IPS-NIHi11 (cell line): ENCODE results near the gene NTN5.
A peak's percentile ranks its signal among the peaks of the same experiment; 100 is the strongest.
"Not testable (repeated sequence)": the region's sequence is repeated elsewhere in the genome, so short reads cannot be mapped to it uniquely, and the experiment has no call there.

Source experiments
- DNase-seq: peaks from one replicate; pipeline ENCODE4 v3.0.0; 2012; ENCODE audit warnings: mixed read lengths, low spot score

The NTN5 gene, protein sequence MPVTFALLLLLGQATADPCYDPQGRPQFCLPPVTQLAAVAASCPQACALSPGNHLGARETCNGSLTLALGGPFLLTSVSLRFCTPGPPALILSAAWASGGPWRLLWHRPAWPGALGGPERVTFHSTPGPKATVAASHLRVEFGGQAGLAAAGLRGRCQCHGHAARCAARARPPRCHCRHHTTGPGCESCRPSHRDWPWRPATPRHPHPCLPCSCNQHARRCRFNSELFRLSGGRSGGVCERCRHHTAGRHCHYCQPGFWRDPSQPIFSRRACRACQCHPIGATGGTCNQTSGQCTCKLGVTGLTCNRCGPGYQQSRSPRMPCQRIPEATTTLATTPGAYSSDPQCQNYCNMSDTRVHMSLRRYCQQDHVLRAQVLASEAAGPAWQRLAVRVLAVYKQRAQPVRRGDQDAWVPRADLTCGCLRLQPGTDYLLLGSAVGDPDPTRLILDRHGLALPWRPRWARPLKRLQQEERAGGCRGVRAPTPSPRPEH

GRCh38 chr19:48672994-48673393 lies at the start of gene NTN5:
Gene NTN5, minus strand, starts transcription at chr19:48673017. Its CDS starts 2,031 bp downstream, at chr19:48670986.
- DNase-seq, result no peak

DNA sequence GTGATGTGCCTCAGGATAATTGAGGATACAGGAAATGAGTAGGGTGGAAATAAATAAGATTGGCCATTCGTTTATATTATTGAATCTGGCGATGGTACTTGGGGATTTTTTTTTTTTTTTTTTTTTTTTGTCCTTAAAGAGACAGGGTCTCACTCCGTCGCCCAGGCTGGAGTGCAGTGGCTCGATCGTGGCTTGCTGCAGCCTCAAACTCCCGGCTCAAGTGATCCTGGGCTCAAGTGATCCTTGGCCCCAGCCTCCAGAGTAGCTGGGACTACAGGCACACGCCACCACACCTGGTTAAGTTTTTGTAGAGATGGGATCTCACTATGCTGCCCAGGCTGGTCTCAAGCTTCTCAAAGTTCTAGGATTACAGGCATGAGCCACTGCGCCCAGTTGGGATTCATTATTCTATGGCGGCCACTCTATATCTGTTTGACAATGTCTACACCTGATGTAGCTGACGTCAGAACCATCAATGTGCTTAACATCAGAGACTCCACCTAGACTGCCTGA lies 49.4 kb upstream of the NTN5 start:
- DNase-seq, result no peak

DNA sequence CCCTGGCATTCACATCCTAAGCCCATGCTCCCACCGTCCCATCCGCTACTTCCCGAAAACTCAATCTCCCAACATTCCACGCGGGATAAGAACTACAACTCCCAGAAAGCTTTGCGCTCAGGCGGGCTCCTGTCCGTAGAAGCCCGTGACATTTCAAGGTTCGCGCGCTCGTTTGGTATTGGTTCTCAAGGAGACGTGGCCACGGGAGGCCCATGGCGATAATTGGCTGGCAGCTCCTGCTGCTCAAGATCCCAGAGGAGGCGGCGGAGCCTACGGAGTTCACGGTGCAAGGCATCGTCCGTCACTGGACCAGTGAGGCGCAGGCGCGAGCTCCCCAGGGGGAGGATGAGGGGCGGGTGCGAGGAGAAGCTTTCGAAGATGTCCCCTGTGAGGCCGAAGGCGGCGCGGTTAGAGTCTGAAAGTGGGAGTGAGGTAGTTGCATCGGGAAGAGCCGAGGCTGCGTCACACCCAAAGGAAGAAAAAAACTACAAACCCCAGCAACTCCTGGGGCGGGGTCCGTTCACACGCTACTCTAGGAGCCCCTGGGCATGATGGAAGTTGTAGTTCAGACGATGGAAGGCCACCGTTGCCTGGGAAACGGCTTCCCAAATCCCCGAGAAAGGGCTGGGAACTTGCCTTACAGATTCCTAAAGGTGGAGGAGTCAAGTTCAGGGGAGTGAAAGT lies 47.9 kb upstream of the NTN5 start:
- peak; percentile 93 for DNase-seq

DNA sequence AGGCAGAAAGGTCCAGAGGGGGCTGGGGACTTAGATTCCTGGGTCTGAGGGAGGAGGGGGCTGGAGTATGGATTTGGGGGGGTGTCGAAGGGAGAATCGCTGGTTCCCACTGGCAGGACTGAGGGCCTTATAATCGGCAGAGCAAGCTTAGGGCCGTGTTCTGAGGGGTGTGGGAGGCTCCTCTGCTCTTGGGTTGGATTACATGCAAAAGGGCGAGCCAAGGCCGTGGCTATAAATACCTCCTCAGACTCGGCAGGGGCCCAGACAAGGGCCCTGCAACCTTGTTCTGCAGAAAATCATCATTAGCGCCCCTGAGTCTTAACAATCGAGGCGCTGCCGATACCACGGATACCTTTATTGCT lies 47.4 kb upstream of the NTN5 start:
- no peak for DNase-seq

- no peak for DNase-seq
These were observed 46.7 kb upstream of the NTN5 start, which contains the start of gene MAMSTR for GRCh38 chr19:48719263-48720171. Gene MAMSTR, minus strand, starts transcription at chr19:48719725. Its CDS starts 694 bp downstream, at chr19:48719031.

- no peak for DNase-seq
These were observed 46.0 kb upstream of the NTN5 start for GRCh38 chr19:48718711-48719231.

GRCh38 chr19:48718106-48718505 lies 45.3 kb upstream of the NTN5 start:
- DNase-seq, result not testable (repeated sequence)

DNA sequence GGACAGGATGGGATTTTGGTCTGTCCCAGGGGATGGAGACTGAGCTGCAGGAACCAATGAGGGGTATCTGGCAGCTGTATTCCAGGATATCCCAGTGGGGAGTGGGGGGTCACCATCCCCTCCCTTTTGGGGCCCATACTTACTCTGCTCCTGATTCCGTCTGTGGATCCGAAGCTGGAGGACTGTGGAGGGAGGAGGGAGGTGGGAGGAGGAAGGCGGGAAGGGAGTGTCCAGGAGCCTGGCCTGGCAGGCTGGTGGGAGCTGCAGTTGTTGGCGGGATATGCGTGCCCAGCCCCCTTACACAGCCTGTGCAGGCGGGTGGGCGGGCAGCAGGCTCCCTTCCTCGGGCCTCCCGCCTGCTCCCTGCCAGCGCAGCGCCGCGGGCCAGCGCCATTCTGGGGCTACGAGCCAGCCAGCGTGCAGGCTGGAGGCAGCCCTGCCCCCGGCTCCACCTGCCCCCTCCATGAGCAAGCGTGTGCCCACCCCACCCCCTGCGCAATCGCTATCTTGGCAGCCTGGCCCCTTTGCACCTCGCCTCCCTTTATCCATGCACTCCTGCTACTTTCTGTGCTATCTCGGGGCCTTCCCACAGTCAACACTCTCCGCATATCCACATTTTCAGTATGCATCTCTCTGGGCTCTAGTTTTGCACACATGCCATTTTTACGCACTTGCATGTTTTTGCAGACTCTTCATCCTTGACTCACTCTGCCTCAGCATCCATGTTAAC lies 43.9 kb upstream of the NTN5 start:
- peak; percentile 42 for DNase-seq

GRCh38 chr19:48715681-48716171 lies 42.9 kb upstream of the NTN5 start:
- DNase-seq, result no peak

- DNase-seq, result no peak
These were observed 42.2 kb upstream of the NTN5 start for GRCh38 chr19:48714759-48715675.

DNA sequence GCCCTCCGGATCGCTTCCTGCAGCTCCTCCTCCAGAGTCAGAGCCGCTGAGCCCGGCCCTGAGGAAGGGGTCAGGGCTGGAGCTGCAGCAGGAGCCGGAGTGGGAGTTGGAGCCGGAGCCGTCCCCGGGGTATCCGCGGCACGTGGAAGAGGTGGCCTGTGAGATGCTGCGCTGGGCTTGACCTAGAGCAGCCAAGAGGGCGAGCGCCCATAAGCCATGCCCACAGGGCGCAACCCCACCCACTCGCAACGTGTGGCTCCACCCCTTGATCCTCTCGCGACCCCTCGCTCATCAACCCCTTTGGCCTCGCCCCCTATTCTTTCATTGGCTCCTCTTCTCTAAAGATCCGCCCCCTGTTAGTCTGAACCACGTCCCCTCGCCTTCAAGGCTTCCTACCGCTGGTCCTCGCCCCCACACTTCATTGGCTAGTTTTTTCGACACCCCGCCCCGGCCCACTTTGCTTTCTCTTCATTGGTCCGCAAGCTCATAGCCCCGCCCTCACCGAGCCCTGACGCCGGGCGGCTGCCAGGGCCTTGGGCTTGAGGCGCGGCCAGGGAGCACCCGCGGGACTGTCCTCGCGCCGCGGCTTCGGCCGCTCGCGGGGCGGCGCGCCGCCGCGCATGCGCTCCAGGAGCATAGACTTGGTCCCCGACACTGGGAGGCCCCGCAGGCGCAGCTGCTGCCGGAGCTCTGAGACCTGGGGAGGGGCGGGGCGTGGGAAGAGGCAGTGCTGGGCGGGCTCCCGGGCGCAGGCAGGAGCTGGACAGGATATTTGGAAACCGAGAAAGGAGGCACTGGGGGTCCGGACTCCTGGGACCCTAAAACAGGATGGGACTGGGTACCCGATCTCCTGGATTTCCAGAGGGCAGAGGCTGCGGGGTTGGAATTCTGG lies 41.3 kb upstream of the NTN5 start:
- peak; percentile 99 for DNase-seq

- DNase-seq, result peak; percentile 76
These were observed 40.4 kb upstream of the NTN5 start for GRCh38 chr19:48713041-48713863.

DNA sequence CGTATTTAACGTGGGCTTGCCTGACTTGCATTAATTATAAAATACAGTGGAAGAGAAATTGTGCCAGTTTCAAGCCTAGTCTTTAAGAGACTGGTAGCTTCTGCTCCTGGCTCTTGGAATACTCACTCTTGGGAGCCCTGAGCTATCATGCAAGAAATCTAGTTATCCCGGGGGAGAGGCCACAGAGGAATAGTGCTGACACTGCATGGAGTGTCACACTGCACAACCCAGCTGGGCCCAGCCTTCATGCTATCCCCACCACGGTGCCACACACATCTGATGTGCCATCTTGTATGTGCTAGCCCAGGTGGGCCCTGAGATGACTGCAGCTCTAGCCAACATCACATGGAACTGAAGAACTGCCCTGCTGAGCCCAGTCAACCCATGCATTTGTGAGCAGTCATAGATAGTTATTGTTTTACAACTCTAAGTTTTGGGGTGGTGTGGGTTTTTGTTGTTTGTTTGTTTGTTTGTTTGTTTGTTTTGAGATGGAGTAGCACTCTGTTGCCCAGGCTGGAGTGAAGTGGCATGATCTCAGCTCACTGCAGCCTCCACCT lies 38.4 kb upstream of the NTN5 start:
- DNase-seq, result no peak

- no peak for DNase-seq
These were observed 35.7 kb upstream of the NTN5 start for GRCh38 chr19:48708471-48708870.

- DNase-seq, result no peak
These were observed 32.6 kb upstream of the NTN5 start for GRCh38 chr19:48705431-48705830.

DNA sequence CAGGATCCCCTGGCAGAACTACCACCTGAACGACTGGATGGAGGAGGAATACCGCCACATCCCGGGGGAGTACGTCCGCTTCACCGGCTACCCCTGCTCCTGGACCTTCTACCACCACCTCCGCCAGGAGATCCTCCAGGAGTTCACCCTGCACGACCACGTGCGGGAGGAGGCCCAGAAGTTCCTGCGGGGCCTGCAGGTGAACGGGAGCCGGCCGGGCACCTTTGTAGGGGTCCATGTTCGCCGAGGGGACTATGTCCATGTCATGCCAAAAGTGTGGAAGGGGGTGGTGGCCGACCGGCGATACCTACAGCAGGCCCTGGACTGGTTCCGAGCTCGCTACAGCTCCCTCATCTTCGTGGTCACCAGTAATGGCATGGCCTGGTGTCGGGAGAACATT lies 30.5 kb upstream of the NTN5 start:
- DNase-seq, result no peak

DNA sequence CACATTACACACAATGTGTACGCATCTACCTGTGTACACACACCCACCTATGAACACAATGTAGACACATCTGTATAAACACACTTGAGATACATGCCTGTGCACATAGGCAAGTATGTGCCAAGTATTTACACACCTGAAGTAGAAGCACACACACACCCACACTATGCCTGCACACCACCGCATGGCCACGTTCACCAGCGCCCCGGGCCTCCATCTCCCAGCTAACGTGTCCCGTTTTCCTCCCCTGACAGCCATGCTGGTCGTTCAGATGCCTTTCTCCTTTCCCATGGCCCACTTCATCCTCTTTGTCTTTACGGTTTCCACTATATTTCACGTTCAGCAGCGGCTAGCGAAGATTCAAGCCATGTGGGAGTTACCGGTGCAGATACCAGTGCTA lies 29.9 kb upstream of the NTN5 start:
- DNase-seq, result no peak
